GM12801 (cell line): ENCODE results near the gene SUN1.

ENCODE experiments used
- TF ChIP-seq, protein P1 (sequence below): IDR thresholded peaks from one replicate; pipeline ENCODE4 v1.5.1; 2011; ENCODE audit warnings: control low read depth; ENCODE audit not compliant: insufficient read length; ENCODE audit errors: extremely low read depth

SUN1 gene

DNA sequence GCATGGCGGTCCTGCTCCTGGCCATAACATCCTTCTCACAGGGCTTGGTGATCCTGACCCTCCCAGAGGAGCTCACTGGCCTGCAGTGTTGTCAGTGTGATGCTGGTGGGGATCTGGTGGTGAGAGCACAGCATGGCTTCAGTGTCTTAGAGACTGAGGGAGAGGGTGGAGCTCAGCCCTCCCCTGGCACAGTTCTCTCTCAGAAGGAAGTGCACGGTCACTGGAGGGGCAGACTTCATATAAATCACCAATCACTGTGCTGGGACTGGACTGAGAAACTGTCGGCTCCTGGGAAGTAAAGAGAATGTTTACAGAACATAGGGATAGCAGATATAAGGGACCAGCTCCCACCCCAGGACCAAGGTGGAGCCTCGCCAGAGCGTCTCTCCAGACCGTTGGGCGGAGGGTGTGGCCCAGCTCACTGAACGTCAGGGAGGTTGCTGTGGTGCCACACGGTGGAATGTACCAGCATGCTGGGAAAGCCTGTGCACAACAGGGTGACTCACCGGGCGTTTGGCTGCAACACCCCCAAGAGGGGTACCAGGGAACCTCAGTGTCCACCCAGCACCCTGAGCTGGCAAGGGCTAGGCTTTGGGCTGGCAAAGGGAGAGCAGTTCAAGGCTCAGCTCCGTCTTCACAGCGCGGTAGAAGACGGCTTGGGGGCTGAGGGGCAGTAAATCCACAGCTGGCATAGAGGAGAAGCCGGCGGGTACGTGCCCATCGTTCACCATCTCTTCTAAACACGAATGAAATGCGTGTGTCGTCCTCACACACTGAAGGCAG is 35.3 kb downstream of the SUN1 start:
- TF ChIP-seq, protein P1, sequence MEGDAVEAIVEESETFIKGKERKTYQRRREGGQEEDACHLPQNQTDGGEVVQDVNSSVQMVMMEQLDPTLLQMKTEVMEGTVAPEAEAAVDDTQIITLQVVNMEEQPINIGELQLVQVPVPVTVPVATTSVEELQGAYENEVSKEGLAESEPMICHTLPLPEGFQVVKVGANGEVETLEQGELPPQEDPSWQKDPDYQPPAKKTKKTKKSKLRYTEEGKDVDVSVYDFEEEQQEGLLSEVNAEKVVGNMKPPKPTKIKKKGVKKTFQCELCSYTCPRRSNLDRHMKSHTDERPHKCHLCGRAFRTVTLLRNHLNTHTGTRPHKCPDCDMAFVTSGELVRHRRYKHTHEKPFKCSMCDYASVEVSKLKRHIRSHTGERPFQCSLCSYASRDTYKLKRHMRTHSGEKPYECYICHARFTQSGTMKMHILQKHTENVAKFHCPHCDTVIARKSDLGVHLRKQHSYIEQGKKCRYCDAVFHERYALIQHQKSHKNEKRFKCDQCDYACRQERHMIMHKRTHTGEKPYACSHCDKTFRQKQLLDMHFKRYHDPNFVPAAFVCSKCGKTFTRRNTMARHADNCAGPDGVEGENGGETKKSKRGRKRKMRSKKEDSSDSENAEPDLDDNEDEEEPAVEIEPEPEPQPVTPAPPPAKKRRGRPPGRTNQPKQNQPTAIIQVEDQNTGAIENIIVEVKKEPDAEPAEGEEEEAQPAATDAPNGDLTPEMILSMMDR, result no peak

DNA sequence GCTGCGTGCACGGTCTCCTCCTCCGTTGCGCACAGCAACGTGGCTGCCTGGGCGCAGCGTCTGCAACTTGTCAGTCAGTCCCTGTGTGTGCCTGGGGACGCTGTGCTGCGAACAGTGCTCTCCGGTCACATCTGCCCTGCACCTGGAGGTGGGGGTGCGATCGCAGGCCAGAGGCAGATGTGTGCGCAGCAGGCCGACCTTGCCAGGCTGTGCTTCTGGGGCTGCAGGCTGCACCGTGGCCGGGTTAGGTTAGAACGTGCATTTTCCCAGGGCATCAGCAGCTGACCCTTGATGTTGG is 35.9 kb downstream of the SUN1 start:
- TF ChIP-seq, protein P1, result no peak

DNA sequence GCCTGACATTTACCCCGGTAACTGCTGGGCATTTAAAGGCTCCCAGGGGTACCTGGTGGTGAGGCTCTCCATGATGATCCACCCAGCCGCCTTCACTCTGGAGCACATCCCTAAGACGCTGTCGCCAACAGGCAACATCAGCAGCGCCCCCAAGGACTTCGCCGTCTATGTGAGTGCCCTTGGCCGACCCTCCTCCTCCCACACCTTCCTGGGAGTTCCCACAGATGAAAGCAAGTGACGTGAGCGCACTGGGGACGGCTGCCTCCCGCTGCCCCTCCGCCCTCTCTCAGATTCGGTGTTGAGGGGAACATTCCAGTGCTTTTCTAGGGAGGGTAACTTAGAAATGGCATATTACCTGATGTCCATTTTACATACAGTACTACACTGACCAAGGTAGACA is 37.1 kb downstream of the SUN1 start:
- TF ChIP-seq, protein P1, result no peak

DNA sequence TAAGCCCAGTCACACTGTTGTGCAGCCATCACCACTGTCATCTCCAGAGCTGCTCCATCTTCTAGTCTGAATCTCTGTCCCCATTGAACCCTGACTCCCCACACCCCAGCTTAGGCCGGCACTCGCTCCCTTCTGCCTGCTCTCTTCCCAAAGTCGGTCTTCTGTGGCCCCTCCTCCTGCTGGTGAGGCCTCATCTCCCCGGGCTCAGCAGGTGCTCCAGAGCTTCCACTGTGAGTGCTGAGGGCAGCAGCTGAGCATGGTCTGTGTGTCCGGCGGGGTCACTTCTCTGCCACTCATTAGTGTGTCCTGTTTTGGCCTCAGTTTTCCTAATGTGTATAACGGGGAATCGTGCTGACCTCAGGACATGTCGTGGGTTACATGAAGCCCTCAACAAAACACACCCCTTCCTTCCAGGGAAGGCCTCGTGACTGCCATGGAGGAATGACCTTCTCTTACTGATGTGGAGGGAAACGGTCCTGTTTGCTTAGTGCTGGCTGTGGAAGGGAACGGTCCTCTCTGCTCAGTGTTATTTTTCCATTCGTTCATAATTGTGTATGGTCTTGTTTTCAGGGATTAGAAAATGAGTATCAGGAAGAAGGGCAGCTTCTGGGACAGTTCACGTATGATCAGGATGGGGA is 39.7 kb downstream of the SUN1 start:
- TF ChIP-seq, protein P1, result no peak

DNA sequence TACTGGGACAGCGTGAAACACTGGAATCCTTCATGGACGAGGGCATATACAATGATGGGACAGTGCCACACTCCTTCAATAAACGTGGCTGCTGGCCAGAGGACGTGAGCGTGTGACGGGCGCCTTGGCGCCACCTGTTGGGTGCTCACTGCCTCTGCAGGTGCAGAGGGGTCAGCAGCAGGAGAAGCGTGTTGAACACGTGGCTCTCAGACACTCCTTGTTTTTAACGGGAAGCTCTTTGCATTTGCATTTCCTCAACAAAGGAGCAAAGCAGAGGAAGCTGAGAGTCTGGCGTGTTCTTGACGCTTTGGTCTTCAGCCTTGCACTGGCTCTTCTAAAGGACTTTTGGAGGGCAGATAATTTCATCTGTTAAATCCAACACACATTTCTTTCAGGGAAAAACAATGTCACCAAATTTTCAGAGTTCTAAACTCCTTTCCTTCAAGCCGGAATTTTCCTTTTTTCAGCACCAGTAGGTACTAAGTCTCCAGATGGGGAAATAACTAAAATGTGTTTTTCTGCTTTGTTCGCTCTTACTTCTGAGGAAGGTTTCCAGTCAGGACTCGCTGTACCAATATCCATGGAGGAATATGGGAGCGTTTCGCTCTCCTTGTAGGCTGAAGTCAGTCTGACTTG is 41.2 kb downstream of the SUN1 start:
- TF ChIP-seq, protein P1, result peak; percentile 82

DNA sequence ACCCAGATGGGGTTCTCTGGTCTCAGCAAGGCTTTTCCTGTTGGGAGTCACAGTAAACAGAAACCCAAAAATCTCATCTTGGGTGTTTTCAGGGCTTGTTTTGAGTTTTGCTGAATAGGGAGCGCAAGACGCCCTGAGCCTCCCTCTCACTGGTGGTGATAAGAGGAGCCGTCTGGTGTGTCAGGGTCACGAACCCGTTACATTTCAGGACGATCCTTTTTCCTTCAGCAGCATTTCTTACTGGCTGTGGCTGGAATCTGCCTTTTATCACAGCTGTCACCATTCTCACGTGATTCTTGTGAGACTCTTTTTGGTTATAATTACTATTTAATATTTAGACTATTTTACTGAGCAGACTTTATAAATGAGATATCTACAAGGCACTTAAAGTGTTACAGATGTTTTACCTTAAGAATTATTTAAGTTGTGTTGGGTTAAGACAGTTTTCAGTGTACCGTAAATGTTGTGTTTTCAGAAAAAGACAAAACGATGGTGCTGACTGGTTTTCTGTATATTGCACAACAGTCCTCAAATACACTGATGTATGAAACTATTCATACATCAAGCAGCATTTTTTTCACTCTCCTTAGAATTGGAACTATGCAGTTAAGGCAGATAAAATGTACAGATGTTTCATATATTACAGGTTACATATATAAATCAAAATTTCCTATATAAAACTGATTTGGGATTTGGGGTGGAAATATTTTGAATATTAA is 41.9 kb downstream of the SUN1 start:
- TF ChIP-seq, protein P1, result no peak

DNA sequence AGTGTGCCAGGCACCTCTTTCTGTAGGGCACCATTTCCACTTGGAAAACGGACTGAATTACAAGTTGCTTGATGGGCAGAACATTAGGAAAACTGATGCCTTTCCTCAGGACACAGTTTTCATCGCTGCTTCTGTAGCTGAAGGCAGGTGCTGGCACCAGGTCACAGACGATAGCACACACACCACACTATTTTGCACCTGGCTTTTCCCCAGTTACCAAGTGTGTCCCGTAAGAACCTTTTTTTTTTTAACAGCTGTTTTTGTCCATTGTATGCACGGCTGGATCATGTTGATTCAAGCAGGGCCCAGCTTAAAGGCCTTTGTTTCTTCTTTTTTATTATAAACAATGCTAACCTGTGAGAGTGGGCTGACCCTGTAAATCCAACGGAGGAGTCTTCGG is 42.8 kb downstream of the SUN1 start:
- TF ChIP-seq, protein P1, result no peak
